Measurements from ENCODE around the gene ASRGL1. TPM values are rescaled to one million over a fixed set of nuclear protein-coding genes. Genes with fewer than 3 reads are reported as not detected.

ASRGL1 gene
- polyA plus RNA-seq, 12 donors, result 2.1 to 19.4 (median 3.7) TPM; not detected in 1

DNA sequence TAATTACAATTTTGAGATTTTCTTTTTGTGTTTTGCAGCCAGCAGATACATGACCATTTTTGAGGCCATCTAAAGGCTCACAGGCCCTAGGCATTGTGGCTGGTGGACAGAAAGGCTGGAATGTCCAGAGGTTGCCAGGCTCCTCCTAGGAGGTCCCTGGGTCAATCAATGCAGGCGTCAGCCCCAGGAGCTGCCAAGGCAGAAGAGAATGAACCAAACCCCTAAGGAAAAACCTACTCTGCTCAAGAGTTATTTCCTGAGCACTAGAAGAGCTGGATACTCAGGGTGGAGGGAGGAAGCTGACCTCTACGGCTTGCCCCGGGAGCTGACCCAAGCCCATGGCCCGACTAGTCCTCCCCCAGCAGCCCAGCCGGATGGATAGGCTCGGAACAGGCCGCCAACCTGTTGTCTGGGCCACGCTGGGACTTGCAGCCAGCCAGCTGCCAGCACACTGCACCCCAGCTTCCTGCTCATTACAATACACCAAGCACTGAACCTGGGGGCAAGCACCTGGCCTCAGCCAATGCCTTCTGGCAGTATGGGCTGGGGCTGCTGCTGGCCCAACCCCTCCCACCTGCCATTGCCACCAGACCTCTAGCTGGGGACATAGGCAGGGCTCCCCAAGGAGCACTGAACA lies 75.9 kb downstream of the ASRGL1 start:
- no peak for DNase-seq

- no peak for DNase-seq
Measured at GRCh38 chr11:62416596-62416995, 79.3 kb downstream of the ASRGL1 start.

- no peak for DNase-seq
Measured at GRCh38 chr11:62418136-62418535, 80.9 kb downstream of the ASRGL1 start.

DNA sequence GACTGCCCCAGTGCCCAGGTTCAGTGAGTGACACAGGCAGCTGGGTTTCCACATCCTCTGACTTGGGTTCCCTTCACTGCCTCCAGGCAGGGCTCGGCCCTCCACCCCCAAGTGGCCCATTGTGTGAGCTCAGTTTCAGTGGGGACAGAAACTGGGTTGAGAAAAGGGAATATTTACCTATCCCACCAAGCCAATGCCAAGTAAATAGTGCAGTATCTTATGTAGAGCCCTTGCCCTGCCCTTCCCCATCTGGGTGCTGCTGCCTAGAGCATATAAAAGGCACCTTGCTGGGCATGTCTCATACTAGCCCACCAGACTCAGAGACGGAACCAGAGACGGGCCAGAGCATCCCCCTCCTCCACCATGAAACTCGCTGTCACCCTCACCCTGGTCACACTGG lies 81.5 kb downstream of the ASRGL1 start, which contains the start of gene SCGB1A1:
Gene SCGB1A1, plus strand, starts transcription at position 301 of the 400 bp plus-strand sequence. Its CDS starts 63 bp downstream, at position 364.
- DNase-seq, result no peak

- no peak for DNase-seq
Measured at GRCh38 chr11:62419314-62419929, 82.2 kb downstream of the ASRGL1 start.

- no peak for DNase-seq
Measured at GRCh38 chr11:62419943-62420342, 82.7 kb downstream of the ASRGL1 start.

- no peak for DNase-seq
Measured at GRCh38 chr11:62420882-62421281, 83.6 kb downstream of the ASRGL1 start.

GRCh38 chr11:62421996-62422395 lies 84.7 kb downstream of the ASRGL1 start:
- no peak for DNase-seq

- DNase-seq, result no peak
Measured at GRCh38 chr11:62423012-62423411, 85.8 kb downstream of the ASRGL1 start.

GRCh38 chr11:62427630-62428233 lies 90.5 kb downstream of the ASRGL1 start:
- no peak for DNase-seq

- DNase-seq, result no peak
Measured at GRCh38 chr11:62428871-62429560, 91.8 kb downstream of the ASRGL1 start.

DNA sequence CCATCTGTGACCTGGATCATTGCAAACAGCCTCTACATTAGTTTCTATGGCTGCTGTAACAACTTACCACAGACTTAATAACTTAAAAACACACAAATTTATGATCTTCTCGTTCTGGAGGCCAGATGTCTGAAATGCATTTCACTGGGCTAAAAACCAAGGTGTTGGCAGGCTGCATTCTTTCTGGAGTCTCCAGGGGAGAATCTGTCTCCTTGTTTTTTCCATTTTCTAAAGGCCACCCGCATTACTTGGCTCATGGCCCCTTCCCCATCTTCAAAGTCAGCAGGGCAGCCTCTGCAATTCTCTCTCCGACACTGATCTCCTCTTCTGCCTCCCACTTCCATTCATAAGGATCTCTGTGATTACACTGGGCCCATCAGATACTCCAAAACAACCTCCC lies 93.2 kb downstream of the ASRGL1 start:
- peak; percentile 73 for DNase-seq

GRCh38 chr11:62431171-62431901 lies 94.1 kb downstream of the ASRGL1 start:
- DNase-seq, result no peak

DNA sequence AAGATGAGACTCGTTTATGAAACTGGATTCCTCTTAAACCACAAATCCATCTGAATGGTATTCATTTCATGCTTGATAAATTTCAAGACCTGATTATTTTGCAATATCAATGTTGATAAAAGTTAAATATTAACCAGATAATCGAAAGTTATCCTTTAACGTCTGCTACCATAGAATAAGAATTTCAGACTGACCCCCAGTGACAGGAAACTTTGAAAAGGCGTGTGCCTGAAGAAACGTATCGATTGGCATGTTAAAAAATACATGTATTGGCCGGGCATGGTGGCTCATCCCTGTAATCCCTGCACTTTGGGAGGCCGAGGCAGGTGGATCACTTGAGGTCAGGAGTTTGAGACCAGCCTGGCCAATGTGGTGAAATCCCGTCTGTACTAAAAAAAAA lies 95.4 kb downstream of the ASRGL1 start:
- DNase-seq, result no peak

- no peak for DNase-seq
Measured at GRCh38 chr11:62433141-62433903, 96.1 kb downstream of the ASRGL1 start.

GRCh38 chr11:62433904-62434276 lies 96.6 kb downstream of the ASRGL1 start:
- no peak for DNase-seq

DNA sequence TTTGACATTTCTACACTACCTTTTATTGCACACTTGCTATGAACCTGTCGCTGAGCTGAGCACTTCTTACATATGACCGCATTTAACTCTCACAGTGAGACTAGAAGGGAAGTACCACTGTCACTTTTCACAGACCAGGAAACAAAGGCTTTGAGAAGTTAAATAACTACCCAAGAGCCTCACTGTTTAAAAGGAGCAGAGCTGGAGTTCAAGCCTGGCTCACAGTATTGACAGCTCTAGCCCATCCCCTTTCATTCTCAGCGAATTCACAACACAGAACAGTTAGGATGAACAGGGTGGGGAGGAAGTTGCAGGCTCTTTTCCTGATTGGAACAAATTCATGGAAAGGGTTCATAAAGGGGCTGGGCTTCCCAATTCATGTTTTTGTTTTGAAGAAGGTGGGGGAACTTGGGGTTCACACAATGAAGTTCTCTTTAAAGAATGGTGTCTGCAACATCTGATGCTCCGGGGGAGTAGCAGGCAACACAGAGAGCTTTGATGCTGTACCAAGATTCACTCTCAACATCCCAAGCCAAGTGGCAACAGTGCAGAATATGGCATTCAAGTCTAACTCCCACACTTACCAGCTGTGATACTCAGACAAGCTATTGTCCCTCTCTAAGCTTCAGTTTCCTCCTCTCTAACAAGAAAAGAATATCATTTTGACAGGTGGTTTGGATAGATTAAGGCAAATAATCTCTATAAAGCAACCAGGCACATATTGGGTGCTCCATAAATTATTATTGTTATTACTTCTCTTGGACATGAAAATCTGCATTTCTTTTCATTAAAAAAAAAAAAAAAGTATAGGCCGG lies 98.8 kb downstream of the ASRGL1 start:
- no peak for DNase-seq

- no peak for DNase-seq
Measured at GRCh38 chr11:62437616-62438015, 100.4 kb downstream of the ASRGL1 start.

- no peak for DNase-seq
Measured at GRCh38 chr11:62438641-62439040, 101.4 kb downstream of the ASRGL1 start.
